Endothelial cell (in vitro differentiated cells): ENCODE measurements around the gene CCDC172. TPM values are rescaled to one million over a fixed set of nuclear protein-coding genes. Genes with fewer than 3 reads are reported as not detected.
A peak's percentile ranks its signal among the peaks of the same experiment; 100 is the strongest.
"Not testable (repeated sequence)": the region's sequence is repeated elsewhere in the genome, so short reads cannot be mapped to it uniquely, and the experiment has no call there.

Source experiments
- DNase-seq: peaks from one replicate; pipeline ENCODE4 v3.0.0; 2021; ENCODE audit warnings: low spot score
- H3K27ac Mint-ChIP-seq: one replicate; pipeline ENCODE4 v1.8.0; 2021; ENCODE audit warnings: mixed read lengths, inconsistent platforms; ENCODE audit not compliant: unreplicated experiment
- H3K27me3 Mint-ChIP-seq: one replicate; pipeline ENCODE4 v1.8.0; 2021; ENCODE audit warnings: mild to moderate bottlenecking, moderate library complexity, mixed read lengths, inconsistent platforms; ENCODE audit not compliant: unreplicated experiment
- H3K36me3 Mint-ChIP-seq: one replicate; pipeline ENCODE4 v1.8.0; 2021; ENCODE audit warnings: mild to moderate bottlenecking, low read depth, mixed read lengths, inconsistent platforms; ENCODE audit not compliant: unreplicated experiment
- H3K4me1 Mint-ChIP-seq: one replicate; pipeline ENCODE4 v1.8.0; 2021; ENCODE audit warnings: mild to moderate bottlenecking, mixed read lengths, inconsistent platforms; ENCODE audit not compliant: unreplicated experiment
- H3K4me3 Mint-ChIP-seq: one replicate; pipeline ENCODE4 v1.8.0; 2021; ENCODE audit warnings: mild to moderate bottlenecking, mixed read lengths, inconsistent platforms; ENCODE audit not compliant: unreplicated experiment
- H3K9me3 Mint-ChIP-seq: one replicate; pipeline ENCODE4 v1.8.0; 2021; ENCODE audit warnings: mixed read lengths, inconsistent platforms; ENCODE audit not compliant: unreplicated experiment
- CTCF ChIP-seq: fragments of 200-600 bp; sonication (generic); IDR thresholded peaks from one replicate; pipeline ENCODE4 v1.5.0; 2021; ENCODE audit warnings: antibody characterized with exemption; ENCODE audit not compliant: unreplicated experiment
- total RNA-seq: library from RNA; stranded (reverse); fragmentation: NEBNext Ultra II Directional; extraction: Animal tissue kit (Norgen Biotek cat#: 25700); gene quantifications from one replicate; pipeline ENCODE4 v1.2.1, GENCODE V29; 2021; ENCODE audit not compliant: unreplicated experiment

Gene CCDC172
- total RNA-seq, 1 donor from 2014 or later = not detected

GRCh38 chr10:116385311-116385710, 61.1 kb downstream of the CCDC172 start:
- Mint-ChIP-seq H3K27me3 (no peaks in the 10 kb centered on the region), H3K36me3 (no peaks in the 10 kb centered on the region), H3K27ac (no peak overlapping the region), H3K4me1 (no peaks in the 10 kb centered on the region), H3K9me3 (no peaks in the 10 kb centered on the region), H3K4me3 (no peak overlapping the region)
- TF ChIP-seq CTCF = no peak
- no peak for DNase-seq

GRCh38 chr10:116385994-116386809, 62.0 kb downstream of the CCDC172 start:
- H3K9me3 Mint-ChIP-seq = no peaks in the 10 kb centered on the region
- peak; percentile 25 for DNase-seq

GRCh38 chr10:116393246-116393831, 69.1 kb downstream of the CCDC172 start:
- H3K27me3 Mint-ChIP-seq, H3K4me3 Mint-ChIP-seq, H3K36me3 Mint-ChIP-seq, DNase-seq, H3K4me1 Mint-ChIP-seq, H3K9me3 Mint-ChIP-seq, H3K27ac Mint-ChIP-seq: not testable (repeated sequence)

More at GRCh38 chr10:116385994-116386809, 62.0 kb downstream of the CCDC172 start:
- H3K4me3 Mint-ChIP-seq = no peak overlapping the region
- no peak overlapping the region for H3K27ac Mint-ChIP-seq
- H3K27me3 Mint-ChIP-seq = no peaks in the 10 kb centered on the region
- TF ChIP-seq CTCF = peak; percentile 76
- H3K4me1 Mint-ChIP-seq = no peaks in the 10 kb centered on the region
- no peaks in the 10 kb centered on the region for H3K36me3 Mint-ChIP-seq

GRCh38 chr10:116395223-116395985, 71.2 kb downstream of the CCDC172 start:
- DNase-seq = no peak
- no peak for TF ChIP-seq CTCF
- Mint-ChIP-seq H3K4me3 (no peak overlapping the region), H3K27ac (no peak overlapping the region), H3K27me3 (peaks cover 5% of the 10 kb centered on the region), H3K36me3 (no peaks in the 10 kb centered on the region), H3K9me3 (no peaks in the 10 kb centered on the region), H3K4me1 (peaks cover 6% of the 10 kb centered on the region)

GRCh38 chr10:116398224-116398623, 74.0 kb downstream of the CCDC172 start:
- H3K36me3 Mint-ChIP-seq = no peaks in the 10 kb centered on the region
- H3K27me3 Mint-ChIP-seq = peaks cover 5% of the 10 kb centered on the region
- peaks cover 6% of the 10 kb centered on the region for H3K4me1 Mint-ChIP-seq
- no peak for TF ChIP-seq CTCF
- H3K4me3 Mint-ChIP-seq = no peak overlapping the region
- no peaks in the 10 kb centered on the region for H3K9me3 Mint-ChIP-seq
- no peak overlapping the region for H3K27ac Mint-ChIP-seq
- DNase-seq = no peak
